H1 (cell line): ENCODE data around the gene PRRT2. TPM values are rescaled to one million over a fixed set of nuclear protein-coding genes. Genes with fewer than 3 reads are reported as not detected.
"Not testable (repeated sequence)": the region's sequence is repeated elsewhere in the genome, so short reads cannot be mapped to it uniquely, and the experiment has no call there.

Experiments used
- CTCF ChIA-PET: fragments of 300-600 bp; sonication (Branson Sonifier 250); formaldehyde crosslinking; loops from one replicate; lab custom pipeline; 2021; ENCODE audit not compliant: partially characterized antibody; lab: Charles Lee
- POLR2A ChIA-PET: fragments of 300-600 bp; sonication (Branson Sonifier 250); formaldehyde crosslinking; loops from one replicate; lab custom pipeline; 2021; ENCODE audit warnings: inconsistent platforms; ENCODE audit not compliant: partially characterized antibody; lab: Charles Lee
- DNase-seq, 2 experiments: peaks; one replicate each; pipeline versions ENCODE4 v3.0.0 to v3.0.0-alpha.2; 2010 to 2022; ENCODE audit warnings: low spot score in 2 of 2, low read depth in 1 of 2, mixed read lengths in 1 of 2
- FAIRE-seq: peaks from 2 replicates; lab custom pipeline; 2011; peaks lifted over from hg19 to GRCh38; lab: Jason Lieb, UNC
- H2AFZ ChIP-seq: 2 replicates; pipeline ENCODE4 v1.8.1; 2012; ENCODE audit warnings: low read length, inconsistent platforms
- H2AK5ac ChIP-seq: 2 replicates; pipeline ENCODE4 v1.6.1; 2013; ENCODE audit warnings: low read depth, low read length
- H2BK120ac ChIP-seq: replicated peaks from 2 replicates; pipeline ENCODE3; 2013; ENCODE audit warnings: low read depth, low read length, inconsistent platforms
- H2BK12ac ChIP-seq: 2 replicates; pipeline ENCODE4 v1.6.1; 2013; ENCODE audit warnings: low read depth, low read length
- H2BK15ac ChIP-seq: 2 replicates; pipeline ENCODE4 v1.6.1; 2013; ENCODE audit warnings: low read length
- H2BK20ac ChIP-seq: 2 replicates; pipeline ENCODE4 v1.6.1; 2013; ENCODE audit warnings: low read length
- H2BK5ac ChIP-seq: 2 replicates; pipeline ENCODE4 v1.6.1; 2013; ENCODE audit warnings: low read depth, low read length
- H3K14ac ChIP-seq: 2 replicates; pipeline ENCODE4 v1.6.1; 2013; ENCODE audit warnings: inconsistent platforms; ENCODE audit not compliant: insufficient read length
- H3K18ac ChIP-seq: 2 replicates; pipeline ENCODE4 v1.6.1; 2013; ENCODE audit warnings: low read length; ENCODE audit errors: extremely low read depth
- H3K23ac ChIP-seq: 2 replicates; pipeline ENCODE4 v1.6.1; 2013; ENCODE audit warnings: inconsistent platforms; ENCODE audit not compliant: insufficient read length
- H3K23me2 ChIP-seq: 2 replicates; pipeline ENCODE4 v1.6.1; 2013; ENCODE audit warnings: low read depth, low read length
- H3K27ac ChIP-seq: 2 replicates; pipeline ENCODE4 v1.6.1; 2011; ENCODE audit warnings: low read depth, low read length, inconsistent platforms
- H3K27me3 ChIP-seq, 4 experiments: replicated peaks in 1 of 4; 1 replicate in 1 of 4; 2 replicates in 3 of 4; pipeline versions ENCODE4 v1.6.1 to v1.8.1; 2011 to 2013; ENCODE audit warnings: low read length in 3 of 4, mild to moderate bottlenecking in 3 of 4, inconsistent platforms in 2 of 4, mixed read lengths in 2 of 4, moderate library complexity in 1 of 4; ENCODE audit not compliant: control insufficient read depth in 3 of 4, insufficient read depth in 3 of 4; ENCODE audit errors: extremely low read depth in 1 of 4
- H3K36me3 ChIP-seq, 4 experiments: 2 replicates each; pipeline versions ENCODE4 v1.6.1 to v1.8.1; 2011 to 2013; ENCODE audit warnings: mild to moderate bottlenecking in 4 of 4, low read length in 3 of 4, moderate library complexity in 2 of 4, control low read depth in 1 of 4, inconsistent platforms in 1 of 4; ENCODE audit not compliant: insufficient read depth in 4 of 4, control insufficient read depth in 2 of 4
- H3K4ac ChIP-seq: replicated peaks from 2 replicates; pipeline ENCODE3; 2013; ENCODE audit warnings: low read length, low read depth, mixed read lengths, inconsistent platforms; ENCODE audit not compliant: insufficient read length
- H3K4me1 ChIP-seq, 4 experiments: replicated peaks in 1 of 4; 1 replicate in 1 of 4; 2 replicates in 3 of 4; pipeline versions ENCODE4 v1.6.1 to v1.8.1; 2011 to 2013; ENCODE audit warnings: low read length in 3 of 4, inconsistent platforms in 2 of 4, mixed read lengths in 1 of 4; ENCODE audit not compliant: insufficient read depth in 4 of 4, control insufficient read depth in 3 of 4
- H3K4me2 ChIP-seq, 2 experiments: 2 replicates each; pipeline versions ENCODE4 v1.6.1 to v1.8.1; 2011 to 2013; ENCODE audit warnings: low read depth in 2 of 2, low read length in 2 of 2, control low read depth in 1 of 2, inconsistent platforms in 1 of 2, mild to moderate bottlenecking in 1 of 2; ENCODE audit not compliant: insufficient read depth in 1 of 2
- H3K4me3 ChIP-seq, 4 experiments: fragments of 200-600, 300-600 bp in 1 of 4; sonication (generic), shearing (Covaris generic), sonication (Bioruptor Twin) in 1 of 4; 2 replicates each; pipeline versions ENCODE4 v1.5.1 to v1.8.1; 2011 to 2016; ENCODE audit warnings: low read length in 4 of 4, low read depth in 3 of 4, control low read depth in 2 of 4, inconsistent platforms in 2 of 4, mild to moderate bottlenecking in 2 of 4, mixed read lengths in 1 of 4, moderate library complexity in 1 of 4; ENCODE audit not compliant: insufficient read depth in 2 of 4; ENCODE audit errors: extremely low read depth in 1 of 4
- H3K56ac ChIP-seq: replicated peaks from 2 replicates; pipeline ENCODE3; 2013; ENCODE audit warnings: low read depth, mild to moderate bottlenecking, mixed read lengths, low read length, inconsistent platforms; ENCODE audit not compliant: insufficient read length
- H3K79me1 ChIP-seq: 2 replicates; pipeline ENCODE4 v1.6.1; 2013; ENCODE audit warnings: low read depth, low read length, control low read depth
- H3K79me2 ChIP-seq, 2 experiments: 2 replicates each; pipeline versions ENCODE4 v1.6.1 to v1.8.1; 2012 to 2013; ENCODE audit warnings: low read length in 2 of 2, mild to moderate bottlenecking in 2 of 2, inconsistent platforms in 1 of 2; ENCODE audit not compliant: insufficient read depth in 2 of 2, control insufficient read depth in 1 of 2
- H3K9ac ChIP-seq, 4 experiments: replicated peaks in 1 of 4; 1 replicate in 1 of 4; 2 replicates in 3 of 4; pipeline versions ENCODE4 v1.6.1 to v1.8.1; 2011 to 2013; ENCODE audit warnings: low read depth in 3 of 4, low read length in 3 of 4, control low read depth in 2 of 4, mild to moderate bottlenecking in 2 of 4, moderate library complexity in 2 of 4, inconsistent platforms in 1 of 4; ENCODE audit errors: extremely low read depth in 1 of 4
- H3K9me3 ChIP-seq, 2 experiments: 2 replicates each; pipeline versions ENCODE4 v1.6.1 to v1.8.1; 2012 to 2013; ENCODE audit warnings: mild to moderate bottlenecking in 2 of 2, moderate library complexity in 2 of 2, control low read depth in 1 of 2, inconsistent platforms in 1 of 2, low read depth in 1 of 2, low read length in 1 of 2, mixed read lengths in 1 of 2; ENCODE audit not compliant: insufficient read depth in 2 of 2
- H4K20me1 ChIP-seq, 2 experiments: replicated peaks in 1 of 2; 2 replicates each; pipeline versions ENCODE3 to v1.8.1; 2011 to 2013; ENCODE audit warnings: inconsistent platforms in 2 of 2, low read length in 2 of 2, mild to moderate bottlenecking in 1 of 2; ENCODE audit not compliant: insufficient read depth in 2 of 2, control insufficient read depth in 1 of 2
- H4K5ac ChIP-seq: 2 replicates; pipeline ENCODE4 v1.6.1; 2013; ENCODE audit warnings: low read length, low read depth, mixed read lengths, inconsistent platforms; ENCODE audit not compliant: insufficient read length
- H4K8ac ChIP-seq: 2 replicates; pipeline ENCODE4 v1.8.0; 2013; ENCODE audit warnings: mild to moderate bottlenecking, moderate library complexity, low read length, inconsistent platforms; ENCODE audit not compliant: insufficient read depth; ENCODE audit errors: extremely low read depth
- H4K91ac ChIP-seq: replicated peaks from 2 replicates; pipeline ENCODE3; 2013; ENCODE audit warnings: low read length, mixed read lengths, inconsistent platforms; ENCODE audit not compliant: insufficient read length
- WGBS, 2 experiments: shearing (Covaris generic) in 1 of 2; methylation state at CpG; one replicate each; pipeline versions ENCODE4 v1.1.6 to v1.1.7; 2013 to 2015; ENCODE audit warnings: low lambda C conversion rate in 2 of 2, mixed read lengths in 2 of 2, inconsistent platforms in 1 of 2, low coverage in 1 of 2, missing lambda C conversion rate in 1 of 2; ENCODE audit not compliant: insufficient replicate concordance in 2 of 2, insufficient coverage in 1 of 2, insufficient read length in 1 of 2; ENCODE audit errors: extremely low coverage in 1 of 2, missing lambda C conversion rate in 1 of 2; 5-methylcytosine and 5-hydroxymethylcytosine counted together
- polyA plus RNA-seq, 7 experiments: library from polyadenylated mRNA; depleted of rRNA in 3 of 7; stranded (reverse) in 5 of 7; unstranded in 2 of 7; fragments of >200 nt in 5 of 7; fragments of 200-250 nt in 2 of 7; gene quantifications; 1 replicate in 5 of 7; 2 replicates in 1 of 7; 4 replicates in 1 of 7; pipeline versions ENCODE4 v1.2.1 to v1.2.3, GENCODE V29; 2011 to 2013; ENCODE audit warnings: missing spikeins in 2 of 7, mixed read lengths in 2 of 7
- total RNA-seq: library from RNA; stranded (reverse); fragmentation: NEBNext Ultra II Directional; extraction: Animal tissue kit (Norgen Biotek cat#: 25700); gene quantifications from 2 replicates; pipeline ENCODE4 v1.2.1, GENCODE V29; 2021

PRRT2 gene
- total and polyA plus RNA-seq, 2 of the 8 experiments (the other 6 are each of a cell fraction or from before 2014, with no cell fraction given) = 12.8 to 32.6 TPM

GRCh38 chr16:29787155-29787554 is 24.8 kb upstream of the PRRT2 start:
- not testable (repeated sequence) for H3K14ac ChIP-seq, H4K20me1 ChIP-seq, H3K56ac ChIP-seq, H4K5ac ChIP-seq, H3K4ac ChIP-seq, H3K9ac ChIP-seq, H2BK20ac ChIP-seq, H4K8ac ChIP-seq, H2AFZ ChIP-seq, H2BK15ac ChIP-seq, H3K23ac ChIP-seq, H2BK120ac ChIP-seq, H3K18ac ChIP-seq, H2BK12ac ChIP-seq, H4K91ac ChIP-seq, FAIRE-seq, H3K79me1 ChIP-seq, H3K4me3 ChIP-seq, H3K27me3 ChIP-seq, DNase-seq, H3K4me2 ChIP-seq, H3K27ac ChIP-seq, H3K36me3 ChIP-seq, H3K9me3 ChIP-seq, H2BK5ac ChIP-seq, H2AK5ac ChIP-seq
- CTCF ChIA-PET = interaction anchor here (0.6 to 3.6 kb wide), 7 partner anchors 16 to 136 kb away, joined by 3 to 22 read pairs (median 4); no protein-coding TSS in a partner anchor
- H3K79me2 ChIP-seq = peaks cover 14 to 16% of the 10 kb centered on the region in 2 experiments
- 90% methylated on average over 4 of the region's 4 CpGs; no CpG with 5 or more reads in 1 of the 2 experiments for WGBS, 2 experiments
- POLR2A ChIA-PET = interaction anchor here (0.6 to 2.8 kb wide), 5 partner anchors 17 to 70 kb away, joined by 3 to 10 read pairs (median 5); partner anchors contain the start of genes MAZ and MVP
- peaks cover 17% of the 10 kb centered on the region for H3K23me2 ChIP-seq
- peaks cover 0 to 16% (median 5%) of the 10 kb centered on the region in 4 experiments; a peak in 6 of 7 replicates for H3K4me1 ChIP-seq
